Tibial nerve (tissue), 4 donors: ENCODE data around the gene DOCK1. TPM values are rescaled to one million over a fixed set of nuclear protein-coding genes. Genes with fewer than 3 reads are reported as not detected.

Source experiments
- DNase-seq, 2 donors: peaks; one replicate each; pipeline ENCODE4 v3.0.0-alpha.2; 2019; ENCODE audit warnings: low spot score in 2 of 2
- H3K27ac ChIP-seq, 4 donors: fragments of 200-600 bp; sonication (generic) in 3 of 4; one replicate each; pipeline ENCODE4 v1.5.1; 2017 to 2019; ENCODE audit warnings: mild to moderate bottlenecking in 1 of 4
- H3K27me3 ChIP-seq, 2 donors: fragments of 200-600 bp; sonication (generic) in 1 of 2; one replicate each; pipeline versions ENCODE4 v1.5.1 to v1.6.0; 2017 to 2019
- H3K36me3 ChIP-seq, 3 donors: fragments of 200-600 bp; sonication (generic); one replicate each; pipeline ENCODE4 v1.5.1; 2018 to 2019
- H3K4me1 ChIP-seq, 4 donors: fragments of 200-600 bp; sonication (generic) in 3 of 4; one replicate each; pipeline ENCODE4 v1.5.1; 2017 to 2019
- H3K4me3 ChIP-seq, 4 donors: fragments of 200-600 bp; sonication (generic) in 3 of 4; one replicate each; pipeline ENCODE4 v1.5.1; 2017 to 2019; ENCODE audit warnings: mild to moderate bottlenecking in 1 of 4, moderate library complexity in 1 of 4
- H3K9me3 ChIP-seq, 4 donors: fragments of 200-600 bp; sonication (generic) in 3 of 4; one replicate each; pipeline ENCODE4 v1.5.1; 2017 to 2019
- EP300 ChIP-seq, 2 donors: sonication (generic); formaldehyde crosslinking; IDR thresholded peaks; one replicate each; pipeline ENCODE4 v1.6.1; 2017; ENCODE audit warnings: antibody characterized with exemption in 2 of 2, mild to moderate bottlenecking in 1 of 2
- POLR2A ChIP-seq, 2 donors: fragments of 450-650 bp; IDR thresholded peaks; one replicate each; pipeline ENCODE4 v1.6.1; 2017; ENCODE audit warnings: antibody characterized with exemption in 2 of 2, mild to moderate bottlenecking in 2 of 2, moderate library complexity in 2 of 2
- WGBS, 2 donors: methylation state at CpG; one replicate each; pipeline ENCODE4 v1.1.5; 2018; 5-methylcytosine and 5-hydroxymethylcytosine counted together
- total RNA-seq, 4 donors: library from RNA; depleted of rRNA; stranded (reverse); fragments of >200 nt; gene quantifications; one replicate each; pipeline ENCODE4 v1.1.0, GENCODE V29; 2016
- TF ChIP-seq, protein P1 (sequence below), 5 experiments: fragments of 200-600 bp in 3 of 5; fragments of 450-650 bp in 2 of 5; sonication (generic) in 3 of 5; IDR thresholded peaks; one replicate each; pipeline ENCODE4 v1.5.1; 2016 to 2019; ENCODE audit warnings: antibody characterized with exemption in 5 of 5, mild to moderate bottlenecking in 3 of 5, moderate library complexity in 2 of 5

Gene DOCK1
- total RNA-seq, 4 donors from 2014 or later = 57.3 to 76.7 (median 63.7) TPM

DNA sequence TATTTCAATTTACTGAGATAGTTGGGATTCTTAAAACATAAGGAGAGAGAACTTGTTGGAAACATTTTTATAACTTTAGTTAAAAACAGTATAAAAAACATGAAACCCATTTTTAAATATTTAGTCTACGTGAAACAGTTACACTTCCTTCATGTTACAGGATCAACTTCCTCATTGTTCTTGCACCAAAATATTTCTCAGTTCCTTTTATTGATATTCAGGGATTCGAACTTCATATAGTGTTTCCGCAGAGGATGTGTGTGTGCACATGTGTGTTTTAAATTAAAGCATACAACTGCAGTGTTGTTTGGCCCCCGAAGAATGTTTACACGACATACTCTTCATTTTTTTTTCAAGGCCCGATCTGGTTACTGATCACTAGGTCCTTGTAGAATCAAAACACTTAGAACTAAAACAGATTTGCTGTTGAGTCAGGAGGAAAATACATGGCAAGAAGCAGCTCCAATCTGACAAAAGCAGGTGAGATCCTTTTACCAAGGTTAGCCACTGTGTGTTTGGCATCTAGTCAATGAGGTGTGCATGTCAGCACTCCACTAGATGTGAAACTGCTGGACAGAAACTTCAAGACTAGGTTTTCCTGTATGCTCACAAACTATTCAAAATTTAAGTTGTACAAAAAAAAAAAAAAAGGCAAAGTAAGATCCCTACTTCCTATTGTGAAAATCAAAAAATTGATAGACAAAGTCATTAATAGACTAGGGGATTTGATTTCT is 230.8 kb downstream of the DOCK1 start:
- no peak overlapping the region for H3K27ac ChIP-seq
- TF ChIP-seq POLR2A (IDR thresholded peaks at IDR 0.05) (no peak), EP300 (IDR thresholded peaks at IDR 0.05) (no peak)
- TF ChIP-seq, protein P1, sequence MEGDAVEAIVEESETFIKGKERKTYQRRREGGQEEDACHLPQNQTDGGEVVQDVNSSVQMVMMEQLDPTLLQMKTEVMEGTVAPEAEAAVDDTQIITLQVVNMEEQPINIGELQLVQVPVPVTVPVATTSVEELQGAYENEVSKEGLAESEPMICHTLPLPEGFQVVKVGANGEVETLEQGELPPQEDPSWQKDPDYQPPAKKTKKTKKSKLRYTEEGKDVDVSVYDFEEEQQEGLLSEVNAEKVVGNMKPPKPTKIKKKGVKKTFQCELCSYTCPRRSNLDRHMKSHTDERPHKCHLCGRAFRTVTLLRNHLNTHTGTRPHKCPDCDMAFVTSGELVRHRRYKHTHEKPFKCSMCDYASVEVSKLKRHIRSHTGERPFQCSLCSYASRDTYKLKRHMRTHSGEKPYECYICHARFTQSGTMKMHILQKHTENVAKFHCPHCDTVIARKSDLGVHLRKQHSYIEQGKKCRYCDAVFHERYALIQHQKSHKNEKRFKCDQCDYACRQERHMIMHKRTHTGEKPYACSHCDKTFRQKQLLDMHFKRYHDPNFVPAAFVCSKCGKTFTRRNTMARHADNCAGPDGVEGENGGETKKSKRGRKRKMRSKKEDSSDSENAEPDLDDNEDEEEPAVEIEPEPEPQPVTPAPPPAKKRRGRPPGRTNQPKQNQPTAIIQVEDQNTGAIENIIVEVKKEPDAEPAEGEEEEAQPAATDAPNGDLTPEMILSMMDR (IDR thresholded peaks at IDR 0.05) = no peak
- H3K27me3 ChIP-seq = no peaks in the 10 kb centered on the region
- H3K4me1 ChIP-seq = no peaks in the 10 kb centered on the region
- no peaks in the 10 kb centered on the region for H3K9me3 ChIP-seq
- 55 to 64% methylated on average over 6 of the region's 6 CpGs for WGBS, 2 donors
- DNase-seq = no peak
- no peak overlapping the region for H3K4me3 ChIP-seq
- peaks cover 0 to 35% (median 2%) of the 10 kb centered on the region in 3 donors for H3K36me3 ChIP-seq

DNA sequence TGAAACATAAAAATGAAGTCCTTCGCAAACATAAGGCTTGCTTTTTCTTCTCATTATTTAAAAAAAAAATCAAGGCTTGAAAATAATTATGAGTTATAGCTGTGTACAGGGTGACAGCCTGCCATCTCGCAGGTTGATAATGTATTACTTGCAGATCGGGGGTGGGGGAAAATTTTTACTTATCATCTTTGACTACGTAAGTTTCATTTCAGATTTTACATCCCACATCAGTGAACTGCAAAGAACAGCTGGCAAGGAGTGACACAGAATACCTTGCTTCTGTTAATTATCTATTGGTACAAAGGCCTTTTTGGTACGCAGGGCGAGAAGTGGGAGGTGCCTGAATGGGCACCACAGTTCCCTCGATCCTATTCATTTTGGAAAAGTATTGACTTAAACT is 232.2 kb downstream of the DOCK1 start:
- no peak overlapping the region for H3K27ac ChIP-seq
- no peak for DNase-seq
- H3K9me3 ChIP-seq = no peaks in the 10 kb centered on the region
- H3K36me3 ChIP-seq = peaks cover 0 to 39% (median 2%) of the 10 kb centered on the region in 3 donors
- H3K4me1 ChIP-seq = no peaks in the 10 kb centered on the region
- TF ChIP-seq, protein P1 (IDR thresholded peaks at IDR 0.05) = no peak
- no peak for TF ChIP-seq POLR2A (IDR thresholded peaks at IDR 0.05)
- no peak for TF ChIP-seq EP300 (IDR thresholded peaks at IDR 0.05)
- H3K27me3 ChIP-seq = no peaks in the 10 kb centered on the region
- no peak overlapping the region for H3K4me3 ChIP-seq
- 91 to 93% methylated on average over 7 of the region's 7 CpGs for WGBS, 2 donors

DNA sequence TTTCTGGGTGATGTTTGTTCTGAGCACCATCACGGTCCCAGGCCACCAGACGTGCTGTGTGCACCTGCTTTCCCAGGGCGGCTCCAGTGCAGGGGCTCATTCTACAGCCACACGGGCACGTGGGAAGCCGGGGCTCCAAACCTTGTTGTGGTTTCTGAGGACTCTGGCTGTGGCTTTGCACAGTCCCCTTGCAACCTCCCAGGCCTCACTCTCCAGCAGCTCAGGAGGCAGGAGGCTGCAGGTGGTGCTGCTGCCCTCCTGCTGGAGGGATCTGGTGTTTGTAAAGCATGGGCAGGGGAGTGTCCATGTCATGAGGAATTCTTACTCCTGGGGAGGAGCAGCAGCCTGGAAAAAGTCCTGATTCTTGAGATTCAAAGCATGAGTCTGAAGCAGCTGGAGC is 236.9 kb downstream of the DOCK1 start:
- H3K4me3 ChIP-seq = no peak overlapping the region
- 86 to 94% methylated on average over 6 of the region's 6 CpGs for WGBS, 2 donors
- peaks cover 0 to 53% (median 0%) of the 10 kb centered on the region in 3 donors for H3K36me3 ChIP-seq
- no peaks in the 10 kb centered on the region for H3K4me1 ChIP-seq
- no peak for TF ChIP-seq EP300 (IDR thresholded peaks at IDR 0.05)
- TF ChIP-seq POLR2A (IDR thresholded peaks at IDR 0.05) = no peak
- TF ChIP-seq, protein P1 (IDR thresholded peaks at IDR 0.05) = no peak
- H3K27ac ChIP-seq = no peak overlapping the region
- H3K27me3 ChIP-seq = no peaks in the 10 kb centered on the region
- DNase-seq = no peak
- H3K9me3 ChIP-seq = no peaks in the 10 kb centered on the region

DNA sequence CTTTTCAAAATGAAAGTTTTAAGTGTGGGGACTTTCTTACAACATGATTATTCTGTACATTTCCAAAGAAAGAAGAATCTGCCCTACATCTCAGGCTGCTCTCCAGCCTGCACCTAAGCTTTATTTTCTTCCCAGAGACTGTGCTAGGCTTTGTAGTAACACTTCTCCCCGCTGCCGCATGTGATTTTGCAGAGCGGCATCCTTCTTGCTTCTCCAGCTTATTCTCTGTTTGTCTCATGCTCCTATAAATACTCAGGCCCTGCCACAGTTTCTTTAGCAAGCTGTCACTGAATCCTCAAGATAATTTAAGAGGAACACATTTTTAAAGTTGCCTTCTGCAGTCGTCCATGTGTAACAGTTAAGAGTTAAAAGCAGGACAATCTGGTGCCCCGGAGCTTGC is 237.6 kb downstream of the DOCK1 start:
- H3K36me3 ChIP-seq = peaks cover 0 to 55% (median 0%) of the 10 kb centered on the region in 3 donors
- no peak overlapping the region for H3K4me3 ChIP-seq
- WGBS, 2 donors = 78 to 84% methylated on average over 5 of the region's 5 CpGs

DNA sequence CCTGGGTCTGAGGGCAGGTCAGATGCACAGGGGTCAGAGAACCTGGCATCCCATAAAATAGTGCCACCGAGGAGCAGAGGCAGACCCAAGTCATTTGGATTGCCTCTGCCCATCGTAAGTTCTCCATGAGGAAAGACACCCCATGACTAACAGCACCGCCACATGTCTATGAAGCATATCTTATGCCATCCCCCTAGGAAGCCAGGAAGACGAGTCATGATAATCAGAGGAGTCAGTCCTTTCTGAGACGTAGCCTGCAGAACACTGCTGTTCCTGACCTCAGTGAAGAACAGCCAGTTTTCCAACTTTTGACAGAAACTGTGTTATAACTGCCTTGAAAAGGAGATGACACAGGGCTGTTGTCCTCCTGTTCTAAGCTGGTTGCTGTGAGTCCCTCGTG is 239.9 kb downstream of the DOCK1 start:
- no peak for TF ChIP-seq POLR2A (IDR thresholded peaks at IDR 0.05)
- DNase-seq = no peak
- WGBS, 2 donors = 87 to 92% methylated on average over 6 of the region's 6 CpGs
- no peaks in the 10 kb centered on the region for H3K9me3 ChIP-seq
- peaks cover 0 to 47% (median 0%) of the 10 kb centered on the region in 3 donors for H3K36me3 ChIP-seq
- no peak overlapping the region for H3K4me3 ChIP-seq
- no peaks in the 10 kb centered on the region for H3K27me3 ChIP-seq
- H3K4me1 ChIP-seq = no peaks in the 10 kb centered on the region
- H3K27ac ChIP-seq = no peak overlapping the region

More for the DNA sequence above, 237.6 kb downstream of the DOCK1 start:
- TF ChIP-seq, protein P1 (IDR thresholded peaks at IDR 0.05) = no peak
- TF ChIP-seq POLR2A (IDR thresholded peaks at IDR 0.05) (no peak), EP300 (IDR thresholded peaks at IDR 0.05) (no peak)
- H3K9me3 ChIP-seq = no peaks in the 10 kb centered on the region
- H3K4me1 ChIP-seq = no peaks in the 10 kb centered on the region
- no peaks in the 10 kb centered on the region for H3K27me3 ChIP-seq
- H3K27ac ChIP-seq = no peak overlapping the region
- DNase-seq = no peak
